Testis (tissue), 3 donors: ENCODE data around the gene ANKH. TPM values are rescaled to one million over a fixed set of nuclear protein-coding genes. Genes with fewer than 3 reads are reported as not detected.

Source experiments
- DNase-seq: peaks from one replicate; pipeline ENCODE4 v3.0.0-alpha.2; 2019
- H3K27ac ChIP-seq, 2 donors: fragments of 200-600 bp; sonication (generic); one replicate each; pipeline ENCODE4 v1.5.1; 2019
- H3K27me3 ChIP-seq: fragments of 200-600 bp; sonication (generic); one replicate; pipeline ENCODE4 v1.5.1; 2019
- H3K36me3 ChIP-seq: fragments of 200-600 bp; sonication (generic); one replicate; pipeline ENCODE4 v1.5.1; 2017; ENCODE audit warnings: low read depth; ENCODE audit errors: missing control alignments
- H3K4me1 ChIP-seq: fragments of 200-600 bp; sonication (generic); one replicate; pipeline ENCODE4 v1.5.1; 2019
- H3K4me3 ChIP-seq, 2 donors: fragments of 200-600 bp; sonication (generic); one replicate each; pipeline ENCODE4 v1.5.1; 2017 to 2019
- H3K9me3 ChIP-seq: fragments of 200-600 bp; sonication (generic); one replicate; pipeline ENCODE4 v1.5.1; 2017
- CTCF ChIP-seq, 3 experiments: fragments of 450-650 bp in 2 of 3; fragments of 200-600 bp in 1 of 3; sonication (generic) in 1 of 3; IDR thresholded peaks; one replicate each; pipeline ENCODE4 v1.5.1; 2016 to 2019; ENCODE audit warnings: antibody characterized with exemption in 3 of 3, mild to moderate bottlenecking in 2 of 3, moderate library complexity in 1 of 3
- POLR2A ChIP-seq: fragments of 450-650 bp; IDR thresholded peaks from one replicate; pipeline ENCODE4 v1.6.1; 2017; ENCODE audit warnings: antibody characterized with exemption, mild to moderate bottlenecking, moderate library complexity
- WGBS, 2 donors: methylation state at CpG; one replicate each; pipeline ENCODE4 v1.1.5; 2018; 5-methylcytosine and 5-hydroxymethylcytosine counted together
- intact Hi-C: fragments of 100-400 bp; cut with DNase I; formaldehyde crosslinking; loops from one replicate; pipeline ENCODE4 v1.15.1; 2023; ENCODE audit warnings: low total_unique reads
- microRNA-seq, 2 donors: library from miRNA; unstranded; fragments of <30 nt; microRNA quantifications; one replicate each; pipeline ENCODE4, GENCODE V29; 2016; ENCODE audit warnings: borderline number of aligned reads in 2 of 2, borderline replicate concordance in 1 of 2
- polyA plus RNA-seq: library from polyadenylated mRNA; stranded (reverse); fragments of 350-450 nt; fragmentation: Illumina TruSeq; extraction: RNeasy Lipid Tissue Mini Kit (QIAGEN cat#74804); gene quantifications from one replicate; pipeline ENCODE4 v1.2.3, GENCODE V29; 2014; ENCODE audit warnings: low read depth, low replicate concordance; ENCODE audit not compliant: insufficient read depth
- small RNA-seq, 2 donors: library from RNA; depleted of rRNA; stranded (forward); fragments of <200 nt; gene quantifications; one replicate each; pipeline ENCODE3, GENCODE V24; 2016
- total RNA-seq, 2 donors: library from RNA; depleted of rRNA; stranded (reverse); fragments of >200 nt; gene quantifications; one replicate each; pipeline ENCODE4 v1.2.3, GENCODE V29; 2016

The ANKH gene
- total and polyA plus RNA-seq, 3 donors from 2014 or later, result 14.3 to 16.2 (median 15.8) TPM

DNA sequence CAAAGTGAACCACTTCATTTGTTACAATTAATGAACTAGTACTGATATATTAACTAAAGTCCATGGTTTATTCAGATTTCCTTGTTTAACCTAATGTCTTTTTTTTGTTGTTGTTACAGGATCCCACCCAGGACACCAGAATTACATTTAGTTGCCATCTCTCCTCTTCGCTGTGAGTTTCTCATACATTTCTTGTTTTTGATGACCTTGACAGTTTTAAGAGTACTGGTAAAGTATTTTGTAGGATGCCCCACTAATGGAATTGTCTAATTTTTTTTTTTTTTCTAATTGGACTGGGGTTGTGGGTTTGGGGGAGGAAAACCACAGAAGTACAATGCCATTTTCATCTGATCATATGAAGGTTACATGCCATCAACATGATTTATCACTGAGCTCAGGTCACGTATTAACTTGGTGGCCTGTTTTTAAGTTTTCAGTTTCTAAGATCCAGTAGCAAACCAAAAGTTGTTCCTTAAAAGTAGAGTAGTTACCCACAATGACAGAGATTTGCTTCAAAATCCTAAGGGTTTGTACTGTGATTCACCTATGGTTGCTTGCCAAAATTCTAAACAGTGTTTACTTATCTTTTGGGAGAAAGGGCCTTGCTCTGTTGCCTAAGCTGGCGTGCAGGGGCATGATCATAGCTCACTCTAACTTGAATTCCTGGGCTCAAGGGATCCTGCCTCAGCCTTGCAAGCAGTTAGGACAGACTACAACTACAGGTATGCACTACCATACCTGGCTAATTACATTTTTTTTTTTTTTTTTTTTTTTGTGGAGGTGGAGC lies 211.6 kb downstream of the ANKH start:
- no peaks in the 10 kb centered on the region for H3K9me3 ChIP-seq
- intact Hi-C loops, result no loop called here
- no peak for DNase-seq
- H3K36me3 ChIP-seq, result no peaks in the 10 kb centered on the region
- H3K27me3 ChIP-seq, result no peaks in the 10 kb centered on the region
- 75 to 96% methylated on average over 3 of the region's 3 CpGs for WGBS, 2 donors
- TF ChIP-seq POLR2A (no peak), CTCF (IDR thresholded peaks at IDR 0.05) (no peak)
- no peak overlapping the region for H3K4me3 ChIP-seq
- H3K4me1 ChIP-seq, result peaks cover 7% of the 10 kb centered on the region
- H3K27ac ChIP-seq, result no peak overlapping the region

DNA sequence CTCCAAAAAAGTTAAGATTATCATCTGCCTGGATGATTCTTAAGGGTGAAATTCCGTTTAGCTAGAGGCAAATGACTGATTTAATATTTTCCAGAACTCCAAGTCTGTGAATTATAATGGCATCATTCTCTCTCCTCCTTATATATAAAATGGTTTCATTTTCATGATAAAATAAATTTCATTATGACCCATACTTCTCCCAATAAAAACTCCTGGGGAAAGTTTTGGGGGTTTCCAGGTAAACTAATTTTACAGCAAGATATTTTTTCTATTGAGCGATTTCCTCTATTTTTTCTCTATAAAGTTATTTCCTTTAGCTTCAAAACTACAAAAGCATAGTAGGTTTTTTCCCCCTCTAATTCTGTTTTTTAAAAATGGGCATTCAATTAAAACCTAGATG lies 214.7 kb downstream of the ANKH start:
- Histone ChIP-seq H3K4me1 (no peaks in the 10 kb centered on the region), H3K4me3 (no peak overlapping the region), H3K9me3 (no peaks in the 10 kb centered on the region), H3K27ac (no peak overlapping the region), H3K27me3 (no peaks in the 10 kb centered on the region), H3K36me3 (no peaks in the 10 kb centered on the region)
- TF ChIP-seq CTCF (IDR thresholded peaks at IDR 0.05) (no peak), POLR2A (no peak)
- DNase-seq, result no peak
- WGBS, 2 donors, result 41 to 45% methylated on average over 2 of the region's 2 CpGs
- intact Hi-C loops, result no loop called here

DNA sequence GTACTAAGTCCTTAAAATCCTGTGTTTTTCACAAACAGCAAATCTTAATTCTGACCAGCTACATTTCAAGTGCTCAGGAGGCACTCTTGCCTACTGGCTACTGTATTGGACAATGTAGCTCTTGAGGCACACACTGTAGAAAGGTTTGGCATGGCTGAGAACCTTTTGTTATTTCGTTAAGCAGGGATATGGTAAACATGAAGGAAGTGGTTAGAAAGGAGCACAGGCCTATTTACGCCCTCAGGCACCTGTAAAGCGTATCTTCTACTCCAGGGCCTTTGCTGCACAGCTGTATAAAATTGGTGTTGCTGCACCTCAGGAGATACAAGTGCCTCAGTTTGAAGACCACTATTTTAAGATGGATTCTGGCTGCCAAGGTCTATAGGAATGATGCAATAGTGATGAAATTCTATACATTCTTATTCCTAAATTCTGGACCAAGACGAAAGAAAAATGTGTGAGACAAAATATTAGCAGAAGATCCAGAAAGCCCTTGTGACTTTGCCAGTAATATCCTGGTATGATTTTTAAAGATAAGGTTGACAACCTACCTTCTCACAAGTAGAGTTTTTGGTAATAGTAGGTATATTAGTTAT lies 216.3 kb downstream of the ANKH start:
- H3K36me3 ChIP-seq, result no peaks in the 10 kb centered on the region
- H3K27ac ChIP-seq, result no peak overlapping the region
- 63 to 64% methylated on average over 4 of the region's 4 CpGs for WGBS, 2 donors
- no peak overlapping the region for H3K4me3 ChIP-seq
- no peaks in the 10 kb centered on the region for H3K27me3 ChIP-seq
- H3K4me1 ChIP-seq, result no peaks in the 10 kb centered on the region
- no peak for DNase-seq
- intact Hi-C loops, result no loop called here
- no peak for TF ChIP-seq CTCF (IDR thresholded peaks at IDR 0.05)
- TF ChIP-seq POLR2A, result no peak
- no peaks in the 10 kb centered on the region for H3K9me3 ChIP-seq

Small RNA genes within 50 kb of the gene (microRNA-seq; reads per million reads assigned to microRNA genes)
- gene MIR4637, result 0 to 0.70 reads per million in 2 donors

Small RNA genes within 50 kb of the gene (small RNA-seq; reads per million reads assigned to genes)
- 0 reads per million in 2 donors for gene HNRNPKP5
- gene MIR4637, result 0 reads per million in 2 donors

Other genes with a start within 250 kb of the ANKH start
- gene OTULIN, start 207.1 kb downstream of the ANKH start, total RNA-seq, result 10 to 100 TPM; 33.8 to 41.0 TPM
- gene OTULIN, start 207.1 kb downstream of the ANKH start, polyA plus RNA-seq, result 32.7 TPM